ENCODE measurements around the gene CCL23.
"Not testable (repeated sequence)": the region's sequence is repeated elsewhere in the genome, so short reads cannot be mapped to it uniquely, and the experiment has no call there.

CCL23 gene

DNA sequence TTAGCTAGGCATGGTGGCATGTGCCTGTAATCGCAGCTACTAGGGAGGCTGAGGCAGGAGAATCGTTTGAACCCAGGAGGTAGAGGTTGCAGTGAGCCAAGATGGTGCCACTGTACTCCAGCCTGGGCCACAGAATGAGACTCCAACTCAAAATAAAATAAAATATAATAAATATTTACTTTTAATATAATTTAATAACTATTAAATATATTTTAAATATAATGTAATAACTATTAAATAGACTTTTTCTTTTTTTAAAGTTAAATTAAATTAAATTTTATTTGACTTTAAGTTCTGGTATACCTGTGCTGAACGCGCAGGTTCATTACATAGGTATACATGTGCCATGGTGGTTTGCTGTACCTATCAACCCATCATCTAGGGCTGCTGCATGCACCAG is 1.9 kb downstream of the CCL23 start:
- H3K23ac ChIP-seq (ENCODE audit: low read length); H3K4me2 ChIP-seq (ENCODE audit: low read length); H2AK5ac ChIP-seq (ENCODE audit: low read length); H2BK15ac ChIP-seq (replicated peaks; ENCODE audit: low read depth); H4K5ac ChIP-seq (ENCODE audit: low read length); DNase-seq; H3K79me1 ChIP-seq (ENCODE audit: low read length); H3K4me1 ChIP-seq (ENCODE audit: control insufficient read depth, low read depth, low read length); H3K79me2 ChIP-seq (ENCODE audit: control insufficient read depth, insufficient read depth, low read length); H3K36me3 ChIP-seq (ENCODE audit: control insufficient read depth, insufficient read depth, low read length); H4K8ac ChIP-seq (ENCODE audit: low read depth, low read length); H3K27me3 ChIP-seq (ENCODE audit: insufficient read depth, low read length, poor library complexity); H3K18ac ChIP-seq (ENCODE audit: low read length); H3K56ac ChIP-seq (ENCODE audit: low read length); H3K4me3 ChIP-seq (ENCODE audit: low read length); H3K4ac ChIP-seq (ENCODE audit: low read depth, low read length); H2BK5ac ChIP-seq (ENCODE audit: low read length); H3K27ac ChIP-seq (ENCODE audit: low read depth, low read length); H2BK120ac ChIP-seq (ENCODE audit: low read depth, low read length); H3K9ac ChIP-seq (ENCODE audit: low read length): not testable (repeated sequence)
- WGBS (ENCODE audit: extremely low coverage, insufficient coverage, low lambda C conversion rate): no CpG with 5 or more reads among the region's 4 CpGs

DNA sequence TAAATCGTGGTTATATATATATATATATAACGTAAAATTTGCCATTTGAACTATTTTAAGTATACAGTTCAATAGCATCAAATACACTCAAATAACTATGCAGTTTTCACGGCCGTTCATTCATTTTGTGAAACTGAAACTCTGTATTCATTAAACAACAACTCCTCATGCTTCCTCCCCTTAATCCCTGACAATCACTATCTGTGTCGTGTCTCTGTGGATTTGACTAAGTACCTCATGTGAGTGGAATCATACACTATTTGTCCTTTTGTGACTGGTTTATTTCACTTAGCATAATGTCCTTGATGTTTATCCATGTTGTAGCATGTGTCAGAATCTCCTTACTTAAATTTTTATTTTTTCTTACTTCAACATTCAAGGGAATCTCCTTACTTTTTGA is 2.8 kb downstream of the CCL23 start:
- Histone ChIP-seq H3K56ac (ENCODE audit: low read length) (no peak overlapping the region), H3K18ac (ENCODE audit: low read length) (no peak overlapping the region), H3K4me1 (ENCODE audit: control insufficient read depth, low read depth, low read length) (no peaks in the 10 kb centered on the region), H3K27ac (ENCODE audit: low read depth, low read length) (no peak overlapping the region), H2BK120ac (ENCODE audit: low read depth, low read length) (no peak overlapping the region), H3K4me2 (ENCODE audit: low read length) (no peak overlapping the region), H4K5ac (ENCODE audit: low read length) (no peak overlapping the region), H2BK5ac (ENCODE audit: low read length) (no peak overlapping the region), H3K79me2 (ENCODE audit: control insufficient read depth, insufficient read depth, low read length) (no peaks in the 10 kb centered on the region), H2BK15ac (replicated peaks; ENCODE audit: low read depth) (no peak overlapping the region), H3K36me3 (ENCODE audit: control insufficient read depth, insufficient read depth, low read length) (no peaks in the 10 kb centered on the region), H3K27me3 (ENCODE audit: insufficient read depth, low read length, poor library complexity) (no peaks in the 10 kb centered on the region), H3K23ac (ENCODE audit: low read length) (no peak overlapping the region), H3K4me3 (ENCODE audit: low read length) (no peak overlapping the region), H2AK5ac (ENCODE audit: low read length) (no peak overlapping the region), H3K9ac (ENCODE audit: low read length) (no peak overlapping the region), H3K79me1 (ENCODE audit: low read length) (no peaks in the 10 kb centered on the region), H4K8ac (ENCODE audit: low read depth, low read length) (no peak overlapping the region), H3K4ac (ENCODE audit: low read depth, low read length) (no peak overlapping the region)
- no CpG with 5 or more reads among the region's 5 CpGs for WGBS (ENCODE audit: extremely low coverage, insufficient coverage, low lambda C conversion rate)
- DNase-seq: no peak

DNA sequence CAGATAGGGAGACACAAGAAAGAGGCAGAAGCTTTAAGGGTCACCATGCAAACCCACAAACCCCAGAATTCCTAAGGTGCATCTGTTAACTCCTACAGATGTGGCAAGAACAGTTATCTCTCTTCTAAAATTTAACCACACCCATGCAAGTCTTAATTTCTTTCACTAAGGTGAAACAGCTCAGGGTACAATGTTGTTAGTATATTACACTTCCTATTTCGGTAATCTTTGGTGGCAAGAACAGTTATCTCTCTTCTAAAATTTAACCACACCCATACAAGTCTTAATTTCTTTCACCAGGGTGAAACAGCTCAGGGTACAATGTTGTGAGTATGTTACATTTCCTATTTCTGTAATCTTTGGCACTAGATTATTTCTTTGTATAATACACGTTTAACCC is 6.6 kb downstream of the CCL23 start:
- Histone ChIP-seq H2BK15ac (replicated peaks; ENCODE audit: low read depth) (no peak overlapping the region), H2BK120ac (ENCODE audit: low read depth, low read length) (no peak overlapping the region), H3K27ac (ENCODE audit: low read depth, low read length) (no peak overlapping the region), H3K9ac (ENCODE audit: low read length) (no peak overlapping the region), H4K8ac (ENCODE audit: low read depth, low read length) (no peak overlapping the region), H3K79me1 (ENCODE audit: low read length) (no peaks in the 10 kb centered on the region), H3K79me2 (ENCODE audit: control insufficient read depth, insufficient read depth, low read length) (no peaks in the 10 kb centered on the region), H3K56ac (ENCODE audit: low read length) (no peak overlapping the region), H3K4me2 (ENCODE audit: low read length) (no peak overlapping the region), H2AK5ac (ENCODE audit: low read length) (no peak overlapping the region), H3K27me3 (ENCODE audit: insufficient read depth, low read length, poor library complexity) (no peaks in the 10 kb centered on the region), H3K4ac (ENCODE audit: low read depth, low read length) (no peak overlapping the region), H3K4me3 (ENCODE audit: low read length) (no peak overlapping the region), H3K18ac (ENCODE audit: low read length) (no peak overlapping the region), H3K36me3 (ENCODE audit: control insufficient read depth, insufficient read depth, low read length) (no peaks in the 10 kb centered on the region), H3K23ac (ENCODE audit: low read length) (no peak overlapping the region), H4K5ac (ENCODE audit: low read length) (no peak overlapping the region), H3K4me1 (ENCODE audit: control insufficient read depth, low read depth, low read length) (no peaks in the 10 kb centered on the region), H2BK5ac (ENCODE audit: low read length) (no peak overlapping the region)
- no CpG with 5 or more reads among the region's 2 CpGs for WGBS (ENCODE audit: extremely low coverage, insufficient coverage, low lambda C conversion rate)
- no peak for DNase-seq

DNA sequence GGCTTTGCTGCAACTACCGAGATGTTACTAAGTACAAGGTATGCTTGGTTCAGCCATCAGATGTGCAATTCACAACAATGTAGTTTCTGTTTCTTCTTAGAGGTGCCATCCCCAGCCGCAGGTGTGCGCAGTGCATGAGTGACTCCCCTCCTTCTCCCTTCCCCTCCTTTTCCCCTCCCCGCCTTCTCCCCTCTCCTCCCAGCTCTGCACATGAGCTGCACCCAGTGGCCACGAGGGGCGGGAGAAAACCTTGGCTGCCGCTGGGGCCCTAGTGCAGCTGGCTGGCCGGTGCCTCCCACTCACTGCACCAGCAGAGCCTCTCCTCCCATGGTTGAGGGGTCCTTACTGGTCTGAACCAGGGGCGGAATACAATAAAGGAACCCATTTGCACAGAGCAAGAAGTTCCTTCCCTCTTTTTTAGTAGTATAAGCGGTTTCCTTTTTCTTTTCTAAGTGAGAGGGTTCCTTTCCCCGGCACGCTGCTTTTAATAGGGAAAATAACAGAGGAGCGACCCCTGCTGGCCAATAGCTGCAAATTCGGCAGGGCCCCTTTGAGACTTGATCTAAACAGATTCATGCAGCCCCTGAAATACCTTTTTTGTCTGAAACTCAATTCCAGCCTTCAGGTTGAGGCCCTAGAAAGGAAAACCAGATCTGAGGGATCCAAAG is 8.6 kb downstream of the CCL23 start:
- no CpG with 5 or more reads among the region's 14 CpGs for WGBS (ENCODE audit: extremely low coverage, insufficient coverage, low lambda C conversion rate)
- no peak overlapping the region for H2AK5ac ChIP-seq (ENCODE audit: low read length)
- no peak overlapping the region for H3K4me3 ChIP-seq (ENCODE audit: low read length)

DNA sequence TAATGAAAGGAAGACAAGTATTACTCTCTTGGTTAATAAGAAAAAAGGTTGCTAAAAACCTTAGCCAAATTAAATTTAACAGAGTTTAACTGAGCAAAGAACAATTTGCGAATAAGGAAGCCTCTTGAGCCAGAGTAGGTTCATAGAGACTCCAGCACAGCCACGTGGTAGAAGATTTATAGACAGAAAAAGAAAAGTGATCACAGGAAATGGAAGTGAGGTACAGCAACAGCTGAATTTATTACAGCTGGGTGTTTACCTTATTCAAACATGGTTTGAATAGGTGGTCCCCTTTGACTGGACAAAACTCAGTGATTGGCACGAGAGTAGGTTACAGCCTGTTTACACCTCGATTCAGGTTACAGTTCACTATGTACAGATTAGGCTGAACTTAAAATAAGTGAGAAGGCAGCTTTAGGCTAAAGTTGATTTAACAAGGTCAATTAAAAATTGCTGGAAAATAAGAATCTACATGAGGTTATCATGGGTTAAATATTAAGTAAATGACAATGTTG is 13.1 kb downstream of the CCL23 start:
- Histone ChIP-seq H3K79me1 (ENCODE audit: low read length) (no peaks in the 10 kb centered on the region), H3K4ac (ENCODE audit: low read depth, low read length) (no peak overlapping the region), H3K4me2 (ENCODE audit: low read length) (no peak overlapping the region), H4K5ac (ENCODE audit: low read length) (no peak overlapping the region), H3K18ac (ENCODE audit: low read length) (no peak overlapping the region), H3K79me2 (ENCODE audit: control insufficient read depth, insufficient read depth, low read length) (no peaks in the 10 kb centered on the region), H4K8ac (ENCODE audit: low read depth, low read length) (no peak overlapping the region), H2BK5ac (ENCODE audit: low read length) (no peak overlapping the region), H3K4me1 (ENCODE audit: control insufficient read depth, low read depth, low read length) (no peaks in the 10 kb centered on the region), H3K9ac (ENCODE audit: low read length) (no peak overlapping the region), H3K23ac (ENCODE audit: low read length) (no peak overlapping the region), H3K36me3 (ENCODE audit: control insufficient read depth, insufficient read depth, low read length) (no peaks in the 10 kb centered on the region), H3K27me3 (ENCODE audit: insufficient read depth, low read length, poor library complexity) (no peaks in the 10 kb centered on the region), H2AK5ac (ENCODE audit: low read length) (no peak overlapping the region), H2BK120ac (ENCODE audit: low read depth, low read length) (no peak overlapping the region), H2BK15ac (replicated peaks; ENCODE audit: low read depth) (no peak overlapping the region), H3K27ac (ENCODE audit: low read depth, low read length) (no peak overlapping the region), H3K4me3 (ENCODE audit: low read length) (no peak overlapping the region), H3K56ac (ENCODE audit: low read length) (no peak overlapping the region)
- WGBS (ENCODE audit: extremely low coverage, insufficient coverage, low lambda C conversion rate): no CpG with 5 or more reads among the region's 4 CpGs
- DNase-seq: no peak

More for the DNA sequence above, 8.6 kb downstream of the CCL23 start:
- Histone ChIP-seq H3K4ac (ENCODE audit: low read depth, low read length) (no peak overlapping the region), H3K27me3 (ENCODE audit: insufficient read depth, low read length, poor library complexity) (no peaks in the 10 kb centered on the region), H3K56ac (ENCODE audit: low read length) (no peak overlapping the region), H3K9ac (ENCODE audit: low read length) (no peak overlapping the region), H3K36me3 (ENCODE audit: control insufficient read depth, insufficient read depth, low read length) (no peaks in the 10 kb centered on the region), H3K27ac (ENCODE audit: low read depth, low read length) (no peak overlapping the region), H3K79me2 (ENCODE audit: control insufficient read depth, insufficient read depth, low read length) (no peaks in the 10 kb centered on the region), H4K5ac (ENCODE audit: low read length) (no peak overlapping the region), H3K4me2 (ENCODE audit: low read length) (no peak overlapping the region), H2BK120ac (ENCODE audit: low read depth, low read length) (no peak overlapping the region), H3K18ac (ENCODE audit: low read length) (no peak overlapping the region), H3K79me1 (ENCODE audit: low read length) (no peaks in the 10 kb centered on the region), H2BK5ac (ENCODE audit: low read length) (no peak overlapping the region), H4K8ac (ENCODE audit: low read depth, low read length) (no peak overlapping the region), H3K4me1 (ENCODE audit: control insufficient read depth, low read depth, low read length) (no peaks in the 10 kb centered on the region), H3K23ac (ENCODE audit: low read length) (no peak overlapping the region), H2BK15ac (replicated peaks; ENCODE audit: low read depth) (no peak overlapping the region)
- DNase-seq: peak; percentile 9

DNA sequence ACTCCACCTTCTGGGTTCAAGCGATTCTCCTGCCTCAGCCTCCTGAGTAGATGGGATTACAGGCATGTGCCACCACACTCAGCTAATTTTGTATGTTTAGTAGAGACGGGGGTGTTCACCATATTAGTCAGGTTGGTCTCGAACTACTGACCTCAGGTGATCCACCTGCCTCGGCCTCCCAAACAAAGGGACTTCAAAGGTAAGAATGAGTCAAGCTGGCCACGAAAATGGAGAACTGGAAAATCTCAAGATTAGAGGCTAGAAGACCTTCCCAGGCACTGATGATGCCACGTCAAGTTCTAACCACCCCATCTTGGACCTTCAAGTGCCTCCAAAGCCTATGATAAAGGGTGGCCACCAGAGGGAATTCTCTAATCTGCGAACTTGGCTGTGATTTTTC is 15.1 kb downstream of the CCL23 start:
- no peak overlapping the region for H2BK15ac ChIP-seq (replicated peaks; ENCODE audit: low read depth)
- H3K4me1 ChIP-seq (ENCODE audit: control insufficient read depth, low read depth, low read length): no peaks in the 10 kb centered on the region
- H3K56ac ChIP-seq (ENCODE audit: low read length): no peak overlapping the region
- H3K4me3 ChIP-seq (ENCODE audit: low read length): no peak overlapping the region
- H2BK5ac ChIP-seq (ENCODE audit: low read length): no peak overlapping the region
- H2AK5ac ChIP-seq (ENCODE audit: low read length): no peak overlapping the region
- no peak overlapping the region for H3K23ac ChIP-seq (ENCODE audit: low read length)
- no peaks in the 10 kb centered on the region for H3K27me3 ChIP-seq (ENCODE audit: insufficient read depth, low read length, poor library complexity)
- WGBS (ENCODE audit: extremely low coverage, insufficient coverage, low lambda C conversion rate): no CpG with 5 or more reads among the region's 7 CpGs
- no peak overlapping the region for H3K9ac ChIP-seq (ENCODE audit: low read length)
- H3K79me1 ChIP-seq (ENCODE audit: low read length): no peaks in the 10 kb centered on the region
- no peaks in the 10 kb centered on the region for H3K36me3 ChIP-seq (ENCODE audit: control insufficient read depth, insufficient read depth, low read length)
- H4K8ac ChIP-seq (ENCODE audit: low read depth, low read length): no peak overlapping the region
- no peak overlapping the region for H3K27ac ChIP-seq (ENCODE audit: low read depth, low read length)
- no peak overlapping the region for H2BK120ac ChIP-seq (ENCODE audit: low read depth, low read length)
- no peak overlapping the region for H3K18ac ChIP-seq (ENCODE audit: low read length)
- no peaks in the 10 kb centered on the region for H3K79me2 ChIP-seq (ENCODE audit: control insufficient read depth, insufficient read depth, low read length)
- no peak overlapping the region for H4K5ac ChIP-seq (ENCODE audit: low read length)
- no peak overlapping the region for H3K4ac ChIP-seq (ENCODE audit: low read depth, low read length)
- no peak for DNase-seq
- H3K4me2 ChIP-seq (ENCODE audit: low read length): no peak overlapping the region

All from mesendoderm (in vitro differentiated cells).